Activated CD4-positive, alpha-beta memory T cell treated with anti-CD3 and anti-CD28 coated beads for 36 hours (primary cell): ENCODE measurements around the gene PDZD4. TPM values are rescaled to one million over a fixed set of nuclear protein-coding genes. Genes with fewer than 3 reads are reported as not detected.

Experiments
- CTCF ChIA-PET: fragments of 350-600 bp; sonication (Branson Sonifier 250); formaldehyde crosslinking; loops from one replicate; lab custom pipeline; 2021; ENCODE audit warnings: antibody characterized with exemption, inconsistent platforms; lab: Charles Lee
- POLR2A ChIA-PET: fragments of 350-600 bp; sonication (Branson Sonifier 250); formaldehyde crosslinking; loops from one replicate; lab custom pipeline; 2021; ENCODE audit warnings: antibody characterized with exemption; lab: Charles Lee
- DNase-seq: peaks from one replicate; pipeline ENCODE4 v3.0.0-alpha.2; 2020
- H3K27ac Mint-ChIP-seq: one replicate; pipeline ENCODE4 v1.8.0; 2021; ENCODE audit warnings: mixed read lengths
- H3K27me3 Mint-ChIP-seq: one replicate; pipeline ENCODE4 v1.8.0; 2021; ENCODE audit warnings: mixed read lengths
- H3K36me3 Mint-ChIP-seq: one replicate; pipeline ENCODE4 v1.8.0; 2021; ENCODE audit warnings: mixed read lengths
- H3K4me1 Mint-ChIP-seq: one replicate; pipeline ENCODE4 v1.8.0; 2021; ENCODE audit warnings: low read depth, mixed read lengths
- H3K4me3 Mint-ChIP-seq: one replicate; pipeline ENCODE4 v1.8.0; 2021; ENCODE audit warnings: mild to moderate bottlenecking, mixed read lengths
- H3K9me3 Mint-ChIP-seq: one replicate; pipeline ENCODE4 v1.8.0; 2021; ENCODE audit warnings: mixed read lengths
- intact Hi-C: fragments of 100-400 bp; cut with micrococcal nuclease; formaldehyde crosslinking; loops from one replicate; pipeline ENCODE4 v1.15.1; 2023
- total RNA-seq, 2 experiments: library from RNA; stranded (reverse); gene quantifications; one replicate each; pipeline ENCODE4 v1.2.3, GENCODE V29; 2021

PDZD4 gene
- total RNA-seq, 2 experiments from 2014 or later: 4.9 to 5.7 TPM

DNA sequence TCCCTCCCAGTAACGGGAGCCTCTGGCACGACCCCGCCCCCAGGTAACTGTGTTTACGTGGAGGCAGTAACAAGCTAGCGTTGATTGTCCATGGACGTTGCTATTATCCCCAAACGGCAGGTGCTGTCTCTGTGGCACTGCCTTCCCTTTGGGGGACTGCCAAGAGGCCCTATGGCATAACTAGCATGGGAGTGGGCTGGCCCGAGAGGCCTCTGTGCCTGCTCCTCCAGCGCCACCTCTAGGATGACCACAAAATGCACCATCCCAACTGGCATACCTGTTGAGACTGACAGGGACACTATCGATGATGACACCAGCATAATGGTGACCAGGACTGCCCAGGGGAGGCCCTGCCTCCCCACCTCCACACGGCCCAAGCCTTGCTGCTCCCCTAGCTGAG is 48.0 kb downstream of the PDZD4 start:
- Mint-ChIP-seq H3K27ac (no peak overlapping the region), H3K9me3 (no peaks in the 10 kb centered on the region), H3K4me3 (no peak overlapping the region), H3K36me3 (peaks cover 4% of the 10 kb centered on the region), H3K4me1 (peaks cover 3% of the 10 kb centered on the region), H3K27me3 (peaks cover 8% of the 10 kb centered on the region)
- no peak for DNase-seq
- ChIA-PET CTCF (no interaction called here), POLR2A (interaction anchor here (0.8 kb wide), 1 partner anchor 12 kb away, joined by 3 read pairs; the partner anchor contains the start of genes IDH3G and SSR4)
- intact Hi-C loops: no loop called here

DNA sequence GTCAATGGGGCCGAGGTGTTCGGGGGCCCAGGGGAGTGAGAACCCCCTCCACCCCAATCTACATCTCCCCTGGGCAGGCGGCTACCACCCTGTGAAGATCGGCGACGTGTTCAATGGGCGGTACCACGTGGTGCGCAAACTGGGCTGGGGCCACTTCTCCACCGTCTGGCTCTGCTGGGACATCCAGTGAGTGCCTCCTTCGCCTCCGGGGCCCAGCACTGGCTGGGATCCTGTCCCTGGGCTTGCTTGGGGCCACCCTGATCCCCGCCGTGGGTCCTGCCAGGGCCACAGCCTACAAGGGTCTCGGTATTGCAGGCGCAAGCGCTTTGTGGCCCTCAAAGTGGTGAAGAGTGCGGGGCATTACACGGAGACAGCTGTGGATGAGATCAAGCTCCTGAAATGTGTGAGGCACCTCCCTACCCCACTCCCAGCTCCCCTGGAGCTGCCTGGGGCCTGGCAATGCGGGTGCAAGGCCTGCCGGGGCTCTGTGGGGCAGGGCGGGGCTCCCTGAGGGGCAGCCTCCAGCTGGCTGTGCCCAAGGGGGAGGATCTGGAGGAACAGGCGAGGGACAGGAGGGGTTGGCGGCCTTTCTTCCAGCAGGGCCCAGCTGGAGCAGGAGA is 48.8 kb downstream of the PDZD4 start:
- DNase-seq: no peak
- peaks cover 3% of the 10 kb centered on the region for H3K4me1 Mint-ChIP-seq
- H3K27ac Mint-ChIP-seq: no peak overlapping the region
- no peaks in the 10 kb centered on the region for H3K9me3 Mint-ChIP-seq
- H3K36me3 Mint-ChIP-seq: peaks cover 4% of the 10 kb centered on the region
- ChIA-PET POLR2A (interaction anchor here (0.8 kb wide), 1 partner anchor 13 kb away, joined by 3 read pairs; the partner anchor contains the start of genes IDH3G and SSR4), CTCF (no interaction called here)
- intact Hi-C loops: no loop called here
- H3K27me3 Mint-ChIP-seq: peaks cover 8% of the 10 kb centered on the region
- H3K4me3 Mint-ChIP-seq: no peak overlapping the region

DNA sequence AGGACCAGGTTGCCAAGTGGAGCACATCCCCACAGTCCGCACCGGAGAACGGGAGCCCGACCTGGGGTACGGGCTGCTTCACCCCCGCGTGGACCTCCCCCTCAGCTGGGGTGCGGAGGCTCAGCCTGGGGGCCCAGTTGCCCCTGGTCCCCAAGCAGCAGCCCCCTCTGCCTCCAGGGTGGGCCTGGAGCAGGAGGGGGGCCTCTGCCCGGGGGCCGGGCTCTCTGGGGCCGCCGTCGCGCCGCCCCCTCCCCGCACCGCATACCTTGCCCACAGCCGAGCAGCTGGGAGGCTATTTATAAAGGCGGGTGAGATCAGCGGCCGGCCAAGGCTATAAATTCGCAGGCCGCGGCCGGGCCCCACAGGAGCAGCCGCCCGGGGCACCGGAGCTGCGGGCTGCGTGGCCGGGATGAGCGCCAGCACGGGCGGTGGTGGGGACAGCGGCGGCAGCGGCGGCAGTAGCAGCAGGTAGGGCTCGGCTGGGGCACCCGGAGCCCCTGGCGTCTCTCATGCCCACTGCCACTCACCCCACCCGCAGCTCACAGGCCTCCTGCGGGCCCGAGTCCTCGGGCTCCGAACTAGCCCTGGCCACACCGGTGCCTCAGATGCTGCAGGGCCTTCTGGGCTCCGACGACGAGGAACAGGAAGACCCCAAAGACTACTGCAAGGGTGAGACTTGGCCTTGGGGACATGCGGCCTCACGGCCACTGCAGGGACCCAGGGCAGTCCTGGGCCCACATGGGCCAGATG is 49.5 kb downstream of the PDZD4 start, which contains the start of gene SRPK3:
Gene SRPK3 (plus strand): TSS at position 364 of the 750 bp plus-strand sequence. CDS start 46 bp downstream, at position 410.
- Mint-ChIP-seq H3K4me3 (no peak within 1 kb of the TSS), H3K27ac (no peak within 1 kb of the TSS), H3K4me1 (peaks cover 3% of the 10 kb centered on the region), H3K9me3 (no peaks in the 10 kb centered on the region), H3K36me3 (no peaks in the 10 kb centered on the region), H3K27me3 (peaks cover 8% of the 10 kb centered on the region)
- ChIA-PET POLR2A (no interaction called here), CTCF (no interaction called here)
- no peak for DNase-seq
- intact Hi-C loops: no loop called here

DNA sequence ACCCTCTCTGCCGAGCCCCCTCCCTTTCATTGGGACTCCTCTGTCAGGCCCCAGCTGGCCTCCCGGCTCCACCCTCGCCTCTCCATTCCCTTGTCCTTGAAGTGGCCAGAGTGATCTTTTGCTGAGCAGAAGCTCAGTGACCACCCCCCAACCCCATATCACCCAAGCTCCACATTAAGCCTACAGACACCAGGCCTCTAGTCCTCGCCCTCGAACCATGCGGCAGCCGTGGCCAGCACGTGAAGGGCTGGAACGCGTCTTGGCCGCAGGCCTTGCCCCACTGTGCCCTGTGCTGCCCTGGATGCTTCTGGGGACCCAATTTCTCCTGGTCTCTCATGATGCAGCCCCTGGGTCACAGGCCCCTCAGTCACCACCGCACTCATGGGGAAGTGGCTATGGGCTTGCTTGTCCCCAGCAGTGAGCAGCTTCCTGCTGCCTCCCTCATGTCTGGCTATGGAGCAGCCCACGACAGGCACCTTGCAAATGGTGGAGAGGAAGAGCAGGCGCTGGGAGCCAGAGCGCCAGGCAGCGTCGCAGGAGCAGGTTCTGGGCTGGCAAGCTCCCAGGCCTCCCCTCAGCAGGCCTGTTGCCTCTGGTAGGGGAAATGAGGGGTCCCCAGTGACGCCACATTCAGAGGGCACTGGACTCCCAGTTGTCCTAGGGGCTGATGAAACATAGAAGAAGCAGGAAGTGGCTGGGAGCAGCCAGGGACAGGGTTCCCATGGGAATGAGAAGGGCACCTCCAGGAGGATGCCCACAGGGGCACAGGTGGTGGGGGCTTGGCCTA is 50.3 kb downstream of the PDZD4 start:
- no peak for DNase-seq
- intact Hi-C loops: no loop called here
- H3K4me1 Mint-ChIP-seq: peaks cover 3% of the 10 kb centered on the region
- POLR2A ChIA-PET: no interaction called here
- H3K27ac Mint-ChIP-seq: no peak overlapping the region
- H3K27me3 Mint-ChIP-seq: peaks cover 8% of the 10 kb centered on the region
- H3K4me3 Mint-ChIP-seq: no peak overlapping the region
- no peaks in the 10 kb centered on the region for H3K9me3 Mint-ChIP-seq
- CTCF ChIA-PET: no interaction called here
- no peaks in the 10 kb centered on the region for H3K36me3 Mint-ChIP-seq

DNA sequence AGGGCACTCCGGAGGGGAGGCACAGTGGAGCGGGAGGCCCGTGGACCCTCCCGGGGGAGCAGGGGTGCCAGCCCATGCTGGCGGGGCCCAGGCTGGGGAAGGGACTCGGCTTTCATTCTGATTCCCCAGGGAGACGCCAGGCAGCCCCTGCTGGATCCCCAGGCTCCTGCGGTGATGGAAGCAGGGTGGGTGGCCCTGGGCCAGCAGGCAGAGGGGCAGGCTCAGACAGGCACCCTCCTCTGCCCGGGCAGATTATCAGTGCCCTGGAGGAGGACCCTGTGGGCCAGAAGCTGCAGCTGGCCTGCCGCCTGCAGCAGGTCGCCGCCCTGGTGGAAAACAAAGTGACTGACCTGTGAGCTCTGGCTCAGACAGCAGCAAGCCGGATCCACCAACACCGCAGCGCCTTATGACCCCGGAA is 51.7 kb downstream of the PDZD4 start:
- Mint-ChIP-seq H3K4me1 (peaks cover 3% of the 10 kb centered on the region), H3K27me3 (peaks cover 8% of the 10 kb centered on the region), H3K4me3 (no peak overlapping the region), H3K9me3 (no peaks in the 10 kb centered on the region), H3K27ac (no peak overlapping the region), H3K36me3 (no peaks in the 10 kb centered on the region)
- DNase-seq: no peak
- POLR2A ChIA-PET: no interaction called here
- CTCF ChIA-PET: no interaction called here
- intact Hi-C loops: no loop called here

DNA sequence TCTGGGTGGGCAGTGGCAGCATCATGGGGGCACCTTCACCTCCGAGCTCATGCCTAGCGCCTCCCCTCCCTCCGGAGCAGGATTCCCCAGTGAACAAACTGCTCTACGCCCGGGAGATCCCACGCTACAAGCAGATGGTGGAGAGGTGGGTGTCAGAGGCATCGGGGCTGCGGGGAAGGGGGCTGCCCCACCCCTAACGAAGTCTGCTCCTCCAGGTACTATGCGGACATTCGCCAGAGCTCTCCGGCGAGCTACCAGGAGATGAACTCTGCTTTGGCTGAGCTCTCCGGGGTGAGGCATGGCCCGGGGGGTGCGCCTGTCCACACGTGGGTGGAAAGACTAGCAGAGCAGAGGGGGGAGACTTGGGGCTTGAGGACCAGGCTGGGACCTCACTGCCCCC is 52.2 kb downstream of the PDZD4 start:
- Mint-ChIP-seq H3K36me3 (no peaks in the 10 kb centered on the region), H3K4me3 (no peak overlapping the region), H3K4me1 (peaks cover 3% of the 10 kb centered on the region), H3K9me3 (no peaks in the 10 kb centered on the region), H3K27me3 (peaks cover 8% of the 10 kb centered on the region), H3K27ac (no peak overlapping the region)
- ChIA-PET CTCF (no interaction called here), POLR2A (no interaction called here)
- intact Hi-C loops: no loop called here
- no peak for DNase-seq

DNA sequence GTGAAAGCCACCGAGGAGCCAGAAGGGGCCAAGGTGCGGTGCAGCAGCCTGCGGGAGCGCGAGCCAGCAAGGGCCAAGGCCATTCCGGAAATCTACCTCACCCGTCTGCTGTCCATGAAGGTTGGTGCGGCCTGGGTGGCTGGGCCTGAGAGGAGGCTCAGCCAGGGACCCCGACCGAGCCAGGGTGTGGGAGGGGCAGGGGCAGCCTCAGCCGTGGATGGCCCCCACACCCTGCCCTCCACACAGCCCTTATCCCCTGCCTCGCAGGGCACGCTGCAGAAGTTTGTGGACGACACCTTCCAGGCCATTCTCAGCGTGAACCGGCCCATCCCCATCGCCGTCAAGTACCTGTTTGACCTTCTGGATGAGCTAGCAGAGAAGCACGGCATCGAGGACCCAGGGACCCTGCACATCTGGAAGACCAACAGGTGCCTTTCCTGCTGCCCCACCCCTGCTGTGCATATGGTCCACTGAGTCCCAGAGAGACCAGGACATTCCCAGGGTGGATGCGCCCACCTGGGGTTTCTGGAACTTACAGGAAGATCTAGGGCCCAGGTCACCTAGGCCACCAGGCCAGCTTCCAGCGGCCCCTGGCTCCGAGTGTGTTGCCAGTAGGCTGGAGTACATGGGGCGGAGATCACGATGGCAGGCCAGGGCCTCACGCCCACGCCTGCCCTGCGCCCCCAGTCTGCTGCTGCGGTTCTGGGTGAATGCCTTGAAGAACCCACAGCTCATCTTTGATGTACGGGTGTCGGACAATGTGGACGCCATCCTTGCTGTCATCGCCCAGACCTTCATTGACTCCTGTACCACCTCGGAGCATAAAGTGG is 52.9 kb downstream of the PDZD4 start:
- H3K4me1 Mint-ChIP-seq: peaks cover 3% of the 10 kb centered on the region
- POLR2A ChIA-PET: no interaction called here
- no peaks in the 10 kb centered on the region for H3K36me3 Mint-ChIP-seq
- no peaks in the 10 kb centered on the region for H3K9me3 Mint-ChIP-seq
- intact Hi-C loops: no loop called here
- CTCF ChIA-PET: no interaction called here
- peaks cover 8% of the 10 kb centered on the region for H3K27me3 Mint-ChIP-seq
- H3K27ac Mint-ChIP-seq: no peak overlapping the region
- DNase-seq: no peak
- H3K4me3 Mint-ChIP-seq: no peak overlapping the region

DNA sequence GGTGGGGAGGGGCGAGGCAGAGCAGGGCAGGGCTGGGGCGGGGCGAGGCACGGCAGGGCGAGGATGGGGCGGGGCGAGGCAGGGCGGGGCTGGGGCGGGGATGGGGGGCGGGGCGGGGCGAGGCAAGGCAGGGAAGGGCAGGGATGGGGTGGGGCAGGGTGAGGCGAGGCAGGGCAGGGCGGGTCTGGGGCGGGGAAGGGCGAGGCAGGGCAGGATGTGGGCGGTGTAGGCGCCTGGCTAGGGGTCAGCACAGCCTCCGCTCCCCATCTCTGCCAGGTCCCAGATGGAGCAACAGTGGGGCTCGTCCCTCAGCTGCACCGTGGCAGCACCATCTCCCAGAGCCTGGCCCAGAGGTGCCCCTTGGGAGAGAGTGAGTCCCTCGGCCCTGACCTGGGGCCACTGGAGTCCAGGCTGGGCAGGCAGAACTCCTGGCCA is 53.7 kb downstream of the PDZD4 start:
- POLR2A ChIA-PET: no interaction called here
- H3K9me3 Mint-ChIP-seq: no peaks in the 10 kb centered on the region
- CTCF ChIA-PET: no interaction called here

DNA sequence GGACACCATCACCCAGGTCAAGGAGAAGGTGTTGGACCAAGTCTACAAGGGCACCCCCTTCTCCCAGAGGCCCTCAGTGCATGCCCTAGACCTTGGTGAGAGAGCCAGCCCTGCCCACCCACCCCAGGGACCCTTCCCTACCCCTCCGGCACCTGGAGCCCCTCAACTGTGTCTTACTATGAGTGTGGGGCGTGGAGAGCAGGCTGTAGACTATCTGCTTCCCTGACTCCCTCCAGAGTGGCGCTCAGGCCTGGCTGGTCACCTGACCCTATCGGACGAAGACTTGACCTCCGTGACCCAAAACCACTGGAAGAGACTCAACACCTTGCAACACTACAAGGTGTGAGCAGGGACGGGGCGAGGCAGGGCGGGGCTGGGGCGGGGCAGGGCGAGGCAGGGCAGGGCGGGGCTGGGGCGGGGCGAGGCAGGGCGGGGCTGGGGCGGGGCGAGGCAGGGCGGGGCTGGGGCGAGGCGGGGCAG is 54.2 kb downstream of the PDZD4 start:
- Mint-ChIP-seq H3K27ac (no peak overlapping the region), H3K4me3 (no peak overlapping the region), H3K4me1 (peaks cover 3% of the 10 kb centered on the region), H3K9me3 (no peaks in the 10 kb centered on the region), H3K36me3 (no peaks in the 10 kb centered on the region), H3K27me3 (peaks cover 8% of the 10 kb centered on the region)
- ChIA-PET CTCF (no interaction called here), POLR2A (no interaction called here)
- intact Hi-C loops: no loop called here
- DNase-seq: no peak

More for the DNA sequence above, 53.7 kb downstream of the PDZD4 start:
- Mint-ChIP-seq H3K4me3 (no peak overlapping the region), H3K27ac (no peak overlapping the region), H3K4me1 (peaks cover 3% of the 10 kb centered on the region), H3K27me3 (peaks cover 8% of the 10 kb centered on the region), H3K36me3 (no peaks in the 10 kb centered on the region)
- intact Hi-C loops: no loop called here
- DNase-seq: no peak

DNA sequence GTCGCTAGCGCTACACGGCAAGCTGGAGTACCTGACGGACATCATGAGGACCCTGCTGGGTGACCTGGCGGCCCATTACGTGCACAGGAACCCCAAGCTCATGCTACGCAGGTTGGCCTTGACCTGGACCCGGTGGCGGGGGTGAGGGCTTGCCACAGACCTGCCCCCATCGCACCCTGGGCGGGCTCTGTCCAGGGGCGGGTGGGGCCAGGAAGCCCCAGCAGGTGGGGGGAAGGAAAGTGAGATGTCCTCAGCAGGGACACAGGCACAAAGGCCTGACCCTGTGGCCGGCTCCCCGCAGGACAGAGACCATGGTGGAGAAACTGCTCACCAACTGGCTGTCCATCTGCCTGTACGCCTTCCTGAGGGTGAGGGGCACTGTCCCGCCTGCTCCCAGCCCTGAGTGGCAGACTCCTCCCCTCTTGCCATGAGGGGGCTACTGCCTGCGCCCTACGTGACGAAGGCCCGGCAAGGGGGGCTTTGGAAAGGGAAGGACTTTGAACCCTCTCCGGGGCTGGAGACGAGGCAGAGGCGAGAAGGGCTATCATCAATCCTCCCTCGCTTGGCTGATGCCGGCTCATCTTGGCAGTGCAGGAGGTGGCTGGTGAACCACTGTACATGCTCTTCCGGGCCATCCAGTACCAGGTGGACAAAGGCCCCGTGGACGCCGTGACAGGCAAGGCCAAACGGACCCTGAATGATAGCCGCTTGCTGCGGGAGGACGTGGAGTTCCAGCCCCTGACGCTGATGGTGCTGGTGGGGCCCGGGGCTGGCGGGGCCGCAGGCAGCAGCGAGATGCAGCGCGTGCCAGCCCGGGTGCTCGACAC is 54.8 kb downstream of the PDZD4 start:
- intact Hi-C loops: no loop called here
- Mint-ChIP-seq H3K36me3 (no peaks in the 10 kb centered on the region), H3K9me3 (no peaks in the 10 kb centered on the region), H3K4me1 (peaks cover 3% of the 10 kb centered on the region), H3K27me3 (peaks cover 8% of the 10 kb centered on the region), H3K27ac (no peak overlapping the region), H3K4me3 (no peak overlapping the region)
- no peak for DNase-seq
- ChIA-PET POLR2A (no interaction called here), CTCF (no interaction called here)
